Ishikawa (cell line): ENCODE data around the gene VPS26A.

Experiments used
- CEBPB ChIP-seq: IDR thresholded peaks from 2 replicates; pipeline ENCODE4 v1.6.1; 2012
- CREB1 ChIP-seq: IDR thresholded peaks from 2 replicates; pipeline ENCODE4 v1.6.1; 2012; ENCODE audit warnings: low read depth
- EGR1 ChIP-seq: IDR thresholded peaks from 2 replicates; pipeline ENCODE4 v1.6.1; 2012
- EP300 ChIP-seq: IDR thresholded peaks from 2 replicates; pipeline ENCODE4 v1.6.1; 2012; ENCODE audit warnings: borderline replicate concordance
- FOXM1 ChIP-seq: IDR thresholded peaks from 2 replicates; pipeline ENCODE4 v1.6.1; 2012; ENCODE audit warnings: low read depth, borderline replicate concordance
- NFIC ChIP-seq: IDR thresholded peaks from 2 replicates; pipeline ENCODE4 v1.6.1; 2012
- RAD21 ChIP-seq: IDR thresholded peaks from 2 replicates; pipeline ENCODE4 v1.6.1; 2012; ENCODE audit warnings: low read depth
- TAF1 ChIP-seq: IDR thresholded peaks from 2 replicates; pipeline ENCODE4 v1.6.1; 2012; ENCODE audit warnings: low read depth, mild to moderate bottlenecking
- TCF12 ChIP-seq: IDR thresholded peaks from 2 replicates; pipeline ENCODE4 v1.6.1; 2012; ENCODE audit warnings: low read depth
- TEAD4 ChIP-seq: IDR thresholded peaks from 2 replicates; pipeline ENCODE4 v1.6.1; 2012
- YY1 ChIP-seq: IDR thresholded peaks from 2 replicates; pipeline ENCODE4 v1.6.1; 2012; ENCODE audit warnings: low read depth
- ZBTB7A ChIP-seq: IDR thresholded peaks from 2 replicates; pipeline ENCODE4 v1.6.1; 2012; ENCODE audit warnings: low read depth
- TF ChIP-seq, protein P1 (sequence below): IDR thresholded peaks from 2 replicates; pipeline ENCODE4 v1.6.1; 2012
- TF ChIP-seq, protein P2 (sequence below): IDR thresholded peaks from 2 replicates; pipeline ENCODE4 v1.6.1; 2012; ENCODE audit warnings: low read depth, mild to moderate bottlenecking
- TF ChIP-seq, protein P3 (sequence below): IDR thresholded peaks from 2 replicates; pipeline ENCODE4 v1.6.1; 2012

Gene VPS26A

DNA sequence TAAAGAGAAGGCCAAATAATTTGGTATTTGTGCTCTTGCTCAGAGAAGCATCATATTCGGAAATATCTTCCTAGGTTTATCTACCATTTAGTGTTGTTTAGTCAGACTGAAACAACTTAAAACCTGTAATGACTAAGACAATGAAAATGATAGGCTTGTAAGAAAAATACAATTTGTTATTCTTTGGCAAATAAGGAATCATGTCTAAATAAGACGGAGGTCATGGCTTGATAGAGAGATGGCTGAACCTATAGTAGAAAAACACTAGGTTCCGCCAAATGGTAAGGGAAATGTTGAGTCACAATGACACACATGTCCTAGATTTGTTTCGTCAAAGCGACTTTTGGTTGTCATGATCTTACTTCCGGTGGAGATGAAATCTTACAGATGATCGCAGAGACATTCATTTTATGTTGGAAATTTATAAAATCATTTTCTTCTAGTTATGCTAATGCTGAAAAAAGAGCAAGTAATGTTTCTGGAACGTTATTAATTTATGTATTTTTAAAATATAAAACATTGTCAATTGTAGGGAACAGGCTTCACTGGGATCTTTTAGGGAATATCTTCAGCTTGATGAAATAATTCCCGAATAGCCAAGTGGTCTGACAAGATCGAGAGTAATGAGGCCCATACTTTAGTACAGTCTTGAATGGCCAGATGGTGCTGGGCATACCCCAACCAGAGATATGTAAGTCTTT, 35.0 kb upstream of the VPS26A start:
- TF ChIP-seq EP300: no peak

DNA sequence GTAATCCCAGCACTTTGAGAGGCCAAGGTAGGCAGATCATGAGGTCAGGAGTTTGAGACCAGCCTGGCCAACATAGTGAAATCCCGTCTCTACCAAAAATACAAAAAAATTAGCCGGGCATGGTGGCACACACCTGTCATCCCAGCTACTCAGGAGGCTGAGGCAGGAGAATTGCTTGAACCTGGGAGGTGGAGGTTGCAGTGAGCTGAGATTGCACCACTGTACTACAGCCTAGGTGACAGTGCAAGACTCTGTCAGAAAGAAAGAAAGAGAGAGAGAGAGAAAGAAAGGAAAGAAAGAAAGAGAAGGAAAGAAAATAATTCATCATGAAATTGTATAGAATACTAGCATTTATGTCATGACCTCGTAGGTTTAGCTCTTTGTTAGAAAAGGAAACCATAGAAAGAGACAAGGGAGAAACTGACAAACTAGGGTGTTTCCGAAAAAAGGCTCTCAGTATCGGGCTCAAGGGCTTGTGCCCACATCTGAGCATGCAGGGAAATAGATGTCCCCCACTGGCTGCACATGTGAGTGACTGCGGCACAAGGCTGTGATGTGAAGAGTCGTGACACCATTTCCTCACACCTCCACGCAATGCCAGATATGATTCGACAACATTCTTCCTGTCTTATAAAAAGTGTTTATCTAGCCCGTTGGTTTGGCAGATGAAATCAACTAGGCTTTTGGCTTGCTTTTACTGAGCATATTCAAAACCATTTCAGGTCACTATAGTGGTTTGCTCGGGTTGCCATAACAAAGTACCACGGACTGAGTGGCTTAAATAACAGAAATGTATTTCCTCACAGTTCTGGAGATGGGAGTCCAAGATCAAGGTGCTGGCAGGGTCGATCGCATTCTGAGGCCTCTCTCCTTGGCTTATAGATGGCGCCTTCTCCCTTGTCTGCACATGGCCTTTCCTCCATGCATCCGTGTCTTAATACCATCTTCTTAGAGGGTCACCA, 34.1 kb upstream of the VPS26A start:
- TF ChIP-seq TAF1: no peak
- TF ChIP-seq FOXM1: no peak
- TF ChIP-seq TCF12: no peak
- no peak for TF ChIP-seq CEBPB
- TF ChIP-seq NFIC: no peak
- no peak for TF ChIP-seq EGR1
- no peak for TF ChIP-seq CREB1
- TF ChIP-seq TEAD4: no peak

DNA sequence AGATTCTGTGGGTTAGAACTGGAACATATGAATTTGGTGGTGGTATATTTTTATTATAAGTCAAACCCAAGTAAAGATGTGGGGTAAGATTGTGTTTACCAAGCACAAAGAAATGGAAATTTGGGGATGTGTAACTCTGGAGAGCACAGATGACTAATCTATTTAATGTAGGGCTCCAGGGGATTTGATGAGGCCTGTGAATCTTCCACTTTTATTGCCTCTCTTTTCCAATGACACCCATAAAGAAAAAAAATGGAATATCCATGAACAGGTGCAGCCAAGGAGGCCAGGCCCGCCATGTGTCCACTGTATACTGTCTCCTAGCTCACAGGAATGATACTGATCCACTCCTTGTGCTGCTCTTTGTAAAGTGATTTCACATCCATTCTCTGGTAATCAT, 33.3 kb upstream of the VPS26A start:
- TF ChIP-seq, protein P1, sequence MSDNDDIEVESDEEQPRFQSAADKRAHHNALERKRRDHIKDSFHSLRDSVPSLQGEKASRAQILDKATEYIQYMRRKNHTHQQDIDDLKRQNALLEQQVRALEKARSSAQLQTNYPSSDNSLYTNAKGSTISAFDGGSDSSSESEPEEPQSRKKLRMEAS: no peak
- TF ChIP-seq TEAD4 (no peak), TAF1 (no peak), ZBTB7A (no peak), CREB1 (no peak), RAD21 (no peak), YY1 (no peak), FOXM1 (no peak), CEBPB (no peak), EGR1 (no peak), NFIC (no peak), EP300 (no peak), TCF12 (no peak)
- TF ChIP-seq, protein P2, sequence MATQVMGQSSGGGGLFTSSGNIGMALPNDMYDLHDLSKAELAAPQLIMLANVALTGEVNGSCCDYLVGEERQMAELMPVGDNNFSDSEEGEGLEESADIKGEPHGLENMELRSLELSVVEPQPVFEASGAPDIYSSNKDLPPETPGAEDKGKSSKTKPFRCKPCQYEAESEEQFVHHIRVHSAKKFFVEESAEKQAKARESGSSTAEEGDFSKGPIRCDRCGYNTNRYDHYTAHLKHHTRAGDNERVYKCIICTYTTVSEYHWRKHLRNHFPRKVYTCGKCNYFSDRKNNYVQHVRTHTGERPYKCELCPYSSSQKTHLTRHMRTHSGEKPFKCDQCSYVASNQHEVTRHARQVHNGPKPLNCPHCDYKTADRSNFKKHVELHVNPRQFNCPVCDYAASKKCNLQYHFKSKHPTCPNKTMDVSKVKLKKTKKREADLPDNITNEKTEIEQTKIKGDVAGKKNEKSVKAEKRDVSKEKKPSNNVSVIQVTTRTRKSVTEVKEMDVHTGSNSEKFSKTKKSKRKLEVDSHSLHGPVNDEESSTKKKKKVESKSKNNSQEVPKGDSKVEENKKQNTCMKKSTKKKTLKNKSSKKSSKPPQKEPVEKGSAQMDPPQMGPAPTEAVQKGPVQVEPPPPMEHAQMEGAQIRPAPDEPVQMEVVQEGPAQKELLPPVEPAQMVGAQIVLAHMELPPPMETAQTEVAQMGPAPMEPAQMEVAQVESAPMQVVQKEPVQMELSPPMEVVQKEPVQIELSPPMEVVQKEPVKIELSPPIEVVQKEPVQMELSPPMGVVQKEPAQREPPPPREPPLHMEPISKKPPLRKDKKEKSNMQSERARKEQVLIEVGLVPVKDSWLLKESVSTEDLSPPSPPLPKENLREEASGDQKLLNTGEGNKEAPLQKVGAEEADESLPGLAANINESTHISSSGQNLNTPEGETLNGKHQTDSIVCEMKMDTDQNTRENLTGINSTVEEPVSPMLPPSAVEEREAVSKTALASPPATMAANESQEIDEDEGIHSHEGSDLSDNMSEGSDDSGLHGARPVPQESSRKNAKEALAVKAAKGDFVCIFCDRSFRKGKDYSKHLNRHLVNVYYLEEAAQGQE: no peak
- TF ChIP-seq, protein P3, sequence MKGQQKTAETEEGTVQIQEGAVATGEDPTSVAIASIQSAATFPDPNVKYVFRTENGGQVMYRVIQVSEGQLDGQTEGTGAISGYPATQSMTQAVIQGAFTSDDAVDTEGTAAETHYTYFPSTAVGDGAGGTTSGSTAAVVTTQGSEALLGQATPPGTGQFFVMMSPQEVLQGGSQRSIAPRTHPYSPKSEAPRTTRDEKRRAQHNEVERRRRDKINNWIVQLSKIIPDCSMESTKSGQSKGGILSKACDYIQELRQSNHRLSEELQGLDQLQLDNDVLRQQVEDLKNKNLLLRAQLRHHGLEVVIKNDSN: no peak

DNA sequence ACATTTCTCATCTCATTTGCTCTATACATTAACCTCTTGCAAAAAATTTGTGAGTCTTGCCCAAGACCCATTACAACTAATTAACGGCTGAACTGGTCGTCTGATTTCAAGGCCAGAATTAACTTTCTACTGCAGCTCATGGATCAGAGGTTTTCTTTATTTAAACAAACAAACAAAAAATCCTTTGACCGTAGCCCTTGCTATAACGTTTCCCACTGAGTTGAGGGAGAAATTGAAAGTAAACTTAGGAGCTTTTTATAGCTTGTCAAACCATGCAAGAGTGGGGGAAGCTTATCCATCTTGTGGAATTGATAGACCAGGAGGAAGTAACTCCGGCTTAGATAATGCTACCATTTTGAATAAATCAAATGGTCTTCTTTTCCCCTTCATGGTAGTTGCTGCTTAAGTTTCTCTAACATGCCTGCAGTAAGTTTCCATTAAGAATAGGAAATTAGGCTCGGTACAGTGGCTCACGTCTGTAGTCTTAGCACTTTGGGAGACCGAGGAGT, 32.8 kb upstream of the VPS26A start:
- TF ChIP-seq, protein P2: no peak
- TF ChIP-seq TAF1: no peak
- no peak for TF ChIP-seq CEBPB
- TF ChIP-seq YY1: no peak
- TF ChIP-seq, protein P3: no peak

GRCh38 chr10:69092959-69093850, 30.8 kb upstream of the VPS26A start:
- TF ChIP-seq ZBTB7A: no peak
- TF ChIP-seq YY1: no peak
- TF ChIP-seq RAD21: peak; percentile 89
- no peak for TF ChIP-seq FOXM1
- TF ChIP-seq TCF12: no peak
- TF ChIP-seq EP300: no peak

- TF ChIP-seq RAD21 (peak; percentile 17), EP300 (no peak)
- TF ChIP-seq, protein P1: no peak
Measured at GRCh38 chr10:69093933-69094332, 30.0 kb upstream of the VPS26A start.
